Prostate gland (tissue), 2 donors: ENCODE results near the gene RNASEH2C. TPM values are rescaled to one million over a fixed set of nuclear protein-coding genes. Genes with fewer than 3 reads are reported as not detected.

Source experiments
- DNase-seq: peaks from one replicate; pipeline ENCODE4 v3.0.0-alpha.2; 2019; ENCODE audit warnings: low spot score
- H3K27ac ChIP-seq, 2 donors: fragments of 200-600 bp; sonication (generic); 2 replicates each; pipeline ENCODE4 v1.5.1; 2017 to 2019
- H3K27me3 ChIP-seq: fragments of 200-600 bp; sonication (generic); replicated peaks from 2 replicates; pipeline ENCODE4 v1.5.1; 2019; ENCODE audit not compliant: insufficient read depth
- H3K36me3 ChIP-seq, 2 donors: fragments of 200-600 bp; sonication (generic); 1 replicate in 1 of 2; 2 replicates in 1 of 2; pipeline versions ENCODE4 v1.5.1 to v1.8.1; 2017 to 2019
- H3K4me1 ChIP-seq: fragments of 200-600 bp; sonication (generic); replicated peaks from 2 replicates; pipeline ENCODE4 v1.5.1; 2019
- H3K4me3 ChIP-seq, 2 donors: fragments of 200-600 bp; sonication (generic); 2 replicates each; pipeline ENCODE4 v1.5.1; 2017 to 2019
- H3K9me3 ChIP-seq: fragments of 200-600 bp; sonication (generic); 2 replicates; pipeline ENCODE4 v1.5.1; 2017
- CTCF ChIP-seq, 4 experiments: fragments of 200-600 bp in 2 of 4; fragments of 450-650 bp in 2 of 4; sonication (generic) in 2 of 4; IDR thresholded peaks; 1 replicate in 3 of 4; 2 replicates in 1 of 4; pipeline ENCODE4 v1.5.1; 2016 to 2019; ENCODE audit warnings: antibody characterized with exemption in 4 of 4, mild to moderate bottlenecking in 2 of 4, moderate library complexity in 2 of 4
- POLR2A ChIP-seq: fragments of 450-650 bp; IDR thresholded peaks from one replicate; pipeline ENCODE4 v1.6.1; 2016; ENCODE audit warnings: antibody characterized with exemption, mild to moderate bottlenecking
- POLR2AphosphoS5 ChIP-seq: sonication (generic); formaldehyde crosslinking; IDR thresholded peaks from one replicate; pipeline ENCODE4 v1.6.1; 2017; ENCODE audit warnings: antibody characterized with exemption
- WGBS: methylation state at CpG from one replicate; pipeline ENCODE4 v1.1.5; 2018; 5-methylcytosine and 5-hydroxymethylcytosine counted together
- intact Hi-C: fragments of 100-400 bp; cut with DNase I; formaldehyde crosslinking; loops from one replicate; pipeline ENCODE4 v1.14.2; 2022
- total RNA-seq, 2 donors: library from RNA; depleted of rRNA; stranded (reverse); fragments of >200 nt; gene quantifications; one replicate each; pipeline ENCODE4 v1.1.0, GENCODE V29; 2016

RNASEH2C gene
- total RNA-seq, 2 donors from 2014 or later = 78.0 to 166 TPM

- Histone ChIP-seq H3K36me3 (peaks cover 19 to 32% of the 10 kb centered on the region in 2 donors), H3K27me3 (no peaks in the 10 kb centered on the region), H3K27ac (peak overlapping the region; percentile 96 to 99), H3K4me3 (no peak overlapping the region), H3K9me3 (no peaks in the 10 kb centered on the region), H3K4me1 (peaks cover 6% of the 10 kb centered on the region)
- 89% methylated on average over 24 of the region's 24 CpGs for WGBS
- intact Hi-C loops = loop anchor here (2.0 to 5.0 kb wide), 2 partner anchors 69 to 105 kb away; partner anchors contain the start of gene AP5B1
- no peak for DNase-seq
- TF ChIP-seq POLR2AphosphoS5 (no peak), POLR2A (no peak), CTCF (IDR thresholded peaks at IDR 0.05) (no peak)
Measured at GRCh38 chr11:65713212-65713969, 7.2 kb downstream of the RNASEH2C start.

- H3K36me3 ChIP-seq = peaks cover 16 to 29% of the 10 kb centered on the region in 2 donors
- no peaks in the 10 kb centered on the region for H3K9me3 ChIP-seq
- H3K4me1 ChIP-seq = peaks cover 3% of the 10 kb centered on the region
- DNase-seq = no peak
- H3K27me3 ChIP-seq = no peaks in the 10 kb centered on the region
- TF ChIP-seq POLR2A = no peak
- no peak for TF ChIP-seq POLR2AphosphoS5
- TF ChIP-seq CTCF (IDR thresholded peaks at IDR 0.05) = no peak
- H3K27ac ChIP-seq = peak overlapping the region; percentile 96 to 99
- intact Hi-C loops = loop anchor here (2.0 to 5.0 kb wide), 2 partner anchors 70 to 106 kb away; partner anchors contain the start of gene AP5B1
- H3K4me3 ChIP-seq = peak overlapping the region; percentile 48 to 72
- WGBS = 28% methylated on average over 11 of the region's 11 CpGs
Measured at GRCh38 chr11:65712633-65713076, 7.9 kb downstream of the RNASEH2C start.

- Histone ChIP-seq H3K36me3 (peaks cover 10 to 23% of the 10 kb centered on the region in 2 donors), H3K9me3 (no peaks in the 10 kb centered on the region), H3K27me3 (no peaks in the 10 kb centered on the region), H3K4me1 (peaks cover 3% of the 10 kb centered on the region), H3K27ac (peak within 1 kb of the TSS; percentile 96 to 99), H3K4me3 (peak within 1 kb of the TSS; percentile 48 to 72)
- under 1% methylated on average over 65 of the region's 65 CpGs for WGBS
- DNase-seq = peak; percentile 98
- TF ChIP-seq POLR2A (peak; percentile 49), CTCF (IDR thresholded peaks at IDR 0.05) (peak; percentile 99 to 100 (median 100)), POLR2AphosphoS5 (peak; percentile 97)
- intact Hi-C loops = loop anchor here (2.0 to 5.0 kb wide), 2 partner anchors 70 to 107 kb away; partner anchors contain the start of gene AP5B1
Measured at GRCh38 chr11:65711785-65712632, 8.6 kb downstream of the RNASEH2C start, which contains the start of gene KAT5. KAT5 (plus strand) TSS chr11:65712252; CDS start chr11:65712268, 16 bp downstream.

GRCh38 chr11:65710421-65710820 lies 10.2 kb downstream of the RNASEH2C start:
- intact Hi-C loops = loop anchor here (5.0 kb wide), 1 partner anchor 72 kb away; the partner anchor contains the start of gene AP5B1
- H3K27ac ChIP-seq = no peak overlapping the region
- 96% methylated on average over 3 of the region's 3 CpGs for WGBS
- peaks cover 3% of the 10 kb centered on the region for H3K4me1 ChIP-seq
- no peaks in the 10 kb centered on the region for H3K27me3 ChIP-seq
- no peak for DNase-seq
- TF ChIP-seq POLR2A = no peak
- TF ChIP-seq CTCF (IDR thresholded peaks at IDR 0.05) = no peak
- no peak for TF ChIP-seq POLR2AphosphoS5
- no peak overlapping the region for H3K4me3 ChIP-seq
- no peaks in the 10 kb centered on the region for H3K9me3 ChIP-seq
- H3K36me3 ChIP-seq = peaks cover 8 to 17% of the 10 kb centered on the region in 2 donors
